Measurements from ENCODE around the gene NCOR2. TPM values are rescaled to one million over a fixed set of nuclear protein-coding genes. Genes with fewer than 3 reads are reported as not detected.

The NCOR2 gene
- total RNA-seq, 1 experiment from 2014 or later = 33.3 TPM

- DNase-seq (ENCODE audit: low spot score) = no peak
Observed at GRCh38 chr12:124527861-124528561, 39.4 kb downstream of the NCOR2 start.

GRCh38 chr12:124525927-124526692, 41.3 kb downstream of the NCOR2 start:
- DNase-seq (ENCODE audit: low spot score) = no peak

- DNase-seq (ENCODE audit: low spot score) = no peak
Observed at GRCh38 chr12:124525455-124525854, 42.0 kb downstream of the NCOR2 start.

GRCh38 chr12:124524231-124524925, 43.0 kb downstream of the NCOR2 start:
- DNase-seq (ENCODE audit: low spot score) = peak; percentile 71

GRCh38 chr12:124523071-124523470, 44.3 kb downstream of the NCOR2 start:
- DNase-seq (ENCODE audit: low spot score) = no peak

- no peak for DNase-seq (ENCODE audit: low spot score)
Observed at GRCh38 chr12:124520907-124521306, 46.5 kb downstream of the NCOR2 start.

GRCh38 chr12:124520265-124520701, 47.1 kb downstream of the NCOR2 start:
- DNase-seq (ENCODE audit: low spot score) = peak; percentile 66

- no peak for DNase-seq (ENCODE audit: low spot score)
Observed at GRCh38 chr12:124519746-124520145, 47.7 kb downstream of the NCOR2 start.

GRCh38 chr12:124518051-124518932, 49.1 kb downstream of the NCOR2 start:
- DNase-seq (ENCODE audit: low spot score) = peak; percentile 96
